Measurements from ENCODE around the gene SLCO3A1. TPM values are rescaled to one million over a fixed set of nuclear protein-coding genes. Genes with fewer than 3 reads are reported as not detected.
A peak's percentile ranks its signal among the peaks of the same experiment; 100 is the strongest.

Gene SLCO3A1
- total RNA-seq, 1 donor from 2014 or later = 56.8 TPM

DNA sequence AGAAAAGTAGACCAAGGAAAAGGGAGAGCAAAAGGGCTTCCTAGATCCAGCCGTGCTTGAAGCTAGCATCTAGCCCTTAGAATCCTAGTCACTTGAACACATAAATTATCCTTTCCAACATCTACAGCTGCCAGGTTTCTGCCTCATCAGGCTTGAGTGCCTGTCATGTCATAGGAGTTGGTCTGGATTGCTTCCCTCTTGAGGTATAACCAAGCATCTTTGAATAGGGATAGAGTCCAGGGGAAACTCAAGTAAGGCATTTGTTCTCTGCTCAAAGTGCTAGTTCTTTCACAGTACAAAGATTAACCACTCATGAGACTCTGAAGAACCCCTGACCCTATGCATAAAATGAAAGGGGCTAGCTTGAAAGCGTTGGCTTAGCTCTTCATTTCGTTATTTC lies 72.3 kb downstream of the SLCO3A1 start:
- intact Hi-C loops (cut with micrococcal nuclease) = no loop called here
- no peaks in the 10 kb centered on the region for H3K27me3 ChIP-seq (ENCODE audit: low read depth)
- DNase-seq = no peak
- H3K4me3 ChIP-seq = no peak overlapping the region
- H3K4me1 ChIP-seq = peaks cover 100% of the 10 kb centered on the region
- no peaks in the 10 kb centered on the region for H3K9me3 ChIP-seq (replicated peaks)
- TF ChIP-seq, protein P1, sequence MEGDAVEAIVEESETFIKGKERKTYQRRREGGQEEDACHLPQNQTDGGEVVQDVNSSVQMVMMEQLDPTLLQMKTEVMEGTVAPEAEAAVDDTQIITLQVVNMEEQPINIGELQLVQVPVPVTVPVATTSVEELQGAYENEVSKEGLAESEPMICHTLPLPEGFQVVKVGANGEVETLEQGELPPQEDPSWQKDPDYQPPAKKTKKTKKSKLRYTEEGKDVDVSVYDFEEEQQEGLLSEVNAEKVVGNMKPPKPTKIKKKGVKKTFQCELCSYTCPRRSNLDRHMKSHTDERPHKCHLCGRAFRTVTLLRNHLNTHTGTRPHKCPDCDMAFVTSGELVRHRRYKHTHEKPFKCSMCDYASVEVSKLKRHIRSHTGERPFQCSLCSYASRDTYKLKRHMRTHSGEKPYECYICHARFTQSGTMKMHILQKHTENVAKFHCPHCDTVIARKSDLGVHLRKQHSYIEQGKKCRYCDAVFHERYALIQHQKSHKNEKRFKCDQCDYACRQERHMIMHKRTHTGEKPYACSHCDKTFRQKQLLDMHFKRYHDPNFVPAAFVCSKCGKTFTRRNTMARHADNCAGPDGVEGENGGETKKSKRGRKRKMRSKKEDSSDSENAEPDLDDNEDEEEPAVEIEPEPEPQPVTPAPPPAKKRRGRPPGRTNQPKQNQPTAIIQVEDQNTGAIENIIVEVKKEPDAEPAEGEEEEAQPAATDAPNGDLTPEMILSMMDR (IDR thresholded peaks at IDR 0.05; ENCODE audit: borderline replicate concordance) = no peak
- H3K27ac ChIP-seq (replicated peaks) = peak overlapping the region; percentile 87
- no peaks in the 10 kb centered on the region for H3K36me3 ChIP-seq

DNA sequence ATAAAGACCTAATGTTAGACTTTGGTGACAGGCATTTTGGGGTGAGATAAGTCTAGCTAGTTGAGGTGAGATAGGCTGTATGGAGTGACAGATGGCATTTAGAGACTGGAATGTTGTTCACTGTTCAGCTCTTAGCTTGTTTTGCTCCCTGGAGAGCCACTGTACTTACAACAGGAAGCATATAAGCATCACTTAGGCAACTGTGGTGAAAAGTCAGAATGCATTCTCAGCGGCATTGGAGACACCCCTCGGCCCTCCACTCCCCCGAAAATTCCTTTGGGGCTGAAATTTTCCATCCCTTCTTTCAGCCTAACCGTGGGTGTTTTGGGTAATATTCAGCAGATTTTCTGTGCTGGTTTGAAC lies 73.4 kb downstream of the SLCO3A1 start:
- no peaks in the 10 kb centered on the region for H3K36me3 ChIP-seq
- H3K27me3 ChIP-seq (ENCODE audit: low read depth) = no peaks in the 10 kb centered on the region
- intact Hi-C loops (cut with micrococcal nuclease) = no loop called here
- TF ChIP-seq, protein P1 (IDR thresholded peaks at IDR 0.05; ENCODE audit: borderline replicate concordance) = no peak
- H3K9me3 ChIP-seq (replicated peaks) = no peaks in the 10 kb centered on the region
- no peak overlapping the region for H3K4me3 ChIP-seq
- peak overlapping the region; percentile 87 for H3K27ac ChIP-seq (replicated peaks)
- peaks cover 95% of the 10 kb centered on the region for H3K4me1 ChIP-seq
- no peak for DNase-seq

DNA sequence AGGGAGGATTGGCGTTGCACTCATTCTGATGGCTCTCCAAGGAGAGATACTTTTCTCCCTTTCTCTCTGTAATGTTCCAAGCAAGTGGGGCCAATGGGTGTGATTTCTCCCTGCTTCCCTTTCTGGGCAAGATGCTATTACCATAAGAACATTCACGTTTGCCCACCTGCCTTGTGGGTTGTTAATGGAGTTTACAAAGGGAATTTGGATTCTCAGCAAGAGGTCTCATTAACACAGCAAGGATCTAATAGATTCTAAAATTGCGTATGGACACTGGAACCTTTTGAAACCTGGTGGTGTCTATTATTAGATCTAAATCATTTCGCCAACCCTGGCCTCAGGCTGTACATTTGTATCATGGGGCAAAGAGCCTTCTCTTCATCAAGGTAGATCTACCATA lies 74.1 kb downstream of the SLCO3A1 start:
- Histone ChIP-seq H3K36me3 (no peaks in the 10 kb centered on the region), H3K27ac (replicated peaks) (peak overlapping the region; percentile 87), H3K27me3 (ENCODE audit: low read depth) (no peaks in the 10 kb centered on the region), H3K4me1 (peaks cover 88% of the 10 kb centered on the region), H3K4me3 (no peak overlapping the region), H3K9me3 (replicated peaks) (no peaks in the 10 kb centered on the region)
- intact Hi-C loops (cut with micrococcal nuclease) = no loop called here
- DNase-seq = no peak
- TF ChIP-seq, protein P1 (IDR thresholded peaks at IDR 0.05; ENCODE audit: borderline replicate concordance) = no peak

DNA sequence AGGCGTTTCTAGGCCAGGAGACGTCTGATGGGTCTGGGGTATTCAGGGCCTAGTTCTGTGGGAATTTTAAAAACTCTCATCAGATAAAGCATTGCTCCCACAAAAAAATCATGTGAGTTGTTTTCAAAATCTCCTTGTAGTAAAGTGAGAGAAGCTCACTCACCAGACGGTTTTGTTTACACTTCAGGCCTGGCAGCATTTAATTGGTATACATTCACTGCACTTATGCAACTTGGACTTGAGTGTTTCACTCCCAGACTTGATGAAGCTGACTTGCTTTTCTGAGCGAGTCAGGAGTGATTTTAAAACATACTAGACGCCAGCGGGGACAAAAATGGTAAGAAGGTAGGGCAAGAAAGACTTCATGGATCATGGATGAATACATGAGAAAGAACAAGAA lies 75.2 kb downstream of the SLCO3A1 start:
- Histone ChIP-seq H3K9me3 (replicated peaks) (peaks cover under 1% of the 10 kb centered on the region), H3K36me3 (no peaks in the 10 kb centered on the region), H3K4me3 (no peak overlapping the region), H3K27me3 (ENCODE audit: low read depth) (no peaks in the 10 kb centered on the region), H3K4me1 (peaks cover 77% of the 10 kb centered on the region), H3K27ac (replicated peaks) (peak overlapping the region; percentile 70)
- no peak for DNase-seq
- TF ChIP-seq, protein P1 (IDR thresholded peaks at IDR 0.05; ENCODE audit: borderline replicate concordance) = no peak
- intact Hi-C loops (cut with micrococcal nuclease) = no loop called here

DNA sequence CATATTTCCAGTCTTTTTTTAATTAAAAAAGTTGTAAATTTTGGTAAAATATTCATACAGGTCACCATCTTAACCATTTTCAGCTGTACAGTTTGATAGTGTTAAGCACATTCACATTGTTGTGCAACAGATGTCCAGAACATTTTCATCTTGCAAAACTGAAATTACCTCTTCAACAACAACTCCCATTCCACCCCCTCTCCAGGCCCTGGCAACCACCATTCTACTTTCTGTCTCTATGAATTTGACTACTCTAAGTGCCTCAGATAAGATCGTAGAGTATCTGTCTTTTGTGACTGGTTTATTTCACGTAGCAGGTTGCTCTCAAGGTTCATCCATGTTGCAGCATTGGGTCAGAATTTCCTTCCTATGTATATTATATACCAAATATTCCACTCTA lies 76.0 kb downstream of the SLCO3A1 start:
- H3K27me3 ChIP-seq (ENCODE audit: low read depth) = no peaks in the 10 kb centered on the region
- peak; percentile 54 for DNase-seq
- H3K9me3 ChIP-seq (replicated peaks) = peaks cover 8% of the 10 kb centered on the region
- H3K4me1 ChIP-seq = peaks cover 69% of the 10 kb centered on the region
- TF ChIP-seq, protein P1 (IDR thresholded peaks at IDR 0.05; ENCODE audit: borderline replicate concordance) = no peak
- H3K4me3 ChIP-seq = no peak overlapping the region
- H3K27ac ChIP-seq (replicated peaks) = peak overlapping the region; percentile 70
- intact Hi-C loops (cut with micrococcal nuclease) = no loop called here
- H3K36me3 ChIP-seq = no peaks in the 10 kb centered on the region

DNA sequence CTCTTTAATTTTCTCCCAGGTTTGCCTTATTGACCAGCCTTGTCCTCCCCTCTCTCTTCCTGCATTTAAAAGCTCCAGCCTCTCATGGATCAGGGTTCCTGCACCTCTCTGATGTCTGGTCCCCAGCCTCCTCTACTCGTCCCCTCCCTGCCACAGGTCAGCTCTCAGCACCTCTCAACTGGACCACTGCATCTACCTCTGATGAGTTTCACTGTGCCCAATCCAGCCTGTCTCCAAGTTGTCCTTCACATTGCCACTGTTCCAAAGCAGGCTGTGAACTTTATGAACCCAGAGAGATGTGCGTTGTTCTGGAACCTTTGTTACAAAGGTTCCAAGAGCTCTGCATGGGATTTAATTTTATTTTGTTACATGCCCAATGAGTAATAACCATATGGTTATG lies 76.6 kb downstream of the SLCO3A1 start:
- Histone ChIP-seq H3K36me3 (no peaks in the 10 kb centered on the region), H3K4me3 (no peak overlapping the region), H3K27me3 (ENCODE audit: low read depth) (no peaks in the 10 kb centered on the region), H3K4me1 (peaks cover 63% of the 10 kb centered on the region), H3K9me3 (replicated peaks) (peaks cover 8% of the 10 kb centered on the region), H3K27ac (replicated peaks) (peak overlapping the region; percentile 70)
- DNase-seq = no peak
- intact Hi-C loops (cut with micrococcal nuclease) = no loop called here
- TF ChIP-seq, protein P1 (IDR thresholded peaks at IDR 0.05; ENCODE audit: borderline replicate concordance) = no peak
